ENCODE data around the gene TBC1D8. TPM values are rescaled to one million over a fixed set of nuclear protein-coding genes. Genes with fewer than 3 reads are reported as not detected.

Gene TBC1D8
- total and polyA plus RNA-seq, 2 of the 8 experiments (the other 6 are each of a cell fraction or from before 2014, with no cell fraction given), result 20.8 to 21.8 TPM

DNA sequence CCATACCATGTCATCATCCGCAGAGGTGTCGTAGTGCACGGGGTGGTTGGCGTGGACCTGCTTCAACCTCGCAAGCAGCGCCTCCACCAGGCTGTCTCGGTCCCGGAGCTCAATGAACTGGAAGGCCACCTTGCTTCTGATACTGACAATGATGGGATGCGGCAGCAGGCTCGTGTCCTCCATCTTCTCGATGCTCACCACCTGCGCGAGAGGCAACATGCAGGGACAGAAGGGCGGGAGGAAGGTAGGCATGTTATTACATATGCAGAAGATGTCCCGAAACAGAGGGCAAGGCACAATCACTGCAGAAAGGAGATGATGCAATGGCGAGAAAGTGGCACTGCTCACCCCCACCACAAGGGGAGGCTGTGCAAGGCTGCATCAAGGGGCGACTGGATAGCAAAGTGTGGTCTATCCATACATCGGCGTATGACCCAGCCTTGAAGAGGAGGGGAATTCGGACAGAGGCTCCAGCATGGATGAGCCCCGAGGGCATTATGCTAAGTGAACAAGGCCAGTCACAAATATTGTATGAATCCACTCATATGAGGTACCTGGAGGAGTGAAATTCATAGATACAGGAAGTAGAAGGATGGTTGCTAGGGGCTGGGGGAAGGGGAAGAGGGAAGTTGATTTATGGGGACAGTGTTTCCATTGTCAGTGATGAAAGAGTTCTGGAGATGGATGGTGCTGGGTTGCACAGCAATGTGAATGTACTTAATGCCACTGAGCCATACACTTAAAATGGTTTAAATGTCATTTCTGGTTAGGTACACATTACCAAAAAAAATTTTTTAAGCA, 112.5 kb downstream of the TBC1D8 start (continued):
- TF ChIP-seq RFX5 (IDR thresholded peaks at IDR 0.05; ENCODE audit: borderline replicate concordance, low read depth, low read length) (no peak), SP2 (IDR thresholded peaks at IDR 0.05; ENCODE audit: low read length) (no peak), FOSL1 (IDR thresholded peaks at IDR 0.05; ENCODE audit: insufficient read depth, low read depth, low read length) (no peak), HDAC2 (IDR thresholded peaks at IDR 0.05; ENCODE audit: borderline replicate concordance in 1 of 2, low read depth in 2 of 2, low read length in 2 of 2) (no peak), SIRT6 (IDR thresholded peaks at IDR 0.05; ENCODE audit: low read length) (no peak), JUN (IDR thresholded peaks at IDR 0.05; ENCODE audit: low read depth, low read length) (no peak), CHD7 (IDR thresholded peaks at IDR 0.05; ENCODE audit: insufficient replicate concordance, low read length) (no peak), CHD2 (IDR thresholded peaks at IDR 0.05; ENCODE audit: low read length) (no peak), RXRA (IDR thresholded peaks at IDR 0.05; ENCODE audit: insufficient read depth, low read depth, low read length) (no peak), TCF12 (IDR thresholded peaks at IDR 0.05; ENCODE audit: low read depth, low read length) (no peak)
